Natural killer cell (primary cell): ENCODE data around the gene ATAD1. TPM values are rescaled to one million over a fixed set of nuclear protein-coding genes. Genes with fewer than 3 reads are reported as not detected.

Source experiments
- ATAC-seq, 3 donors: fragments of 150-1000 bp in 2 of 3; fragments of 200-7000 bp in 1 of 3; cut with Tn5 transposase; 1 replicate in 1 of 3; 2 replicates in 2 of 3; pipeline ENCODE4 v1.10.0; 2021; ENCODE audit warnings: mild to moderate bottlenecking in 2 of 3, moderate library complexity in 2 of 3
- DNase-seq, 2 donors: peaks; one replicate each; pipeline versions ENCODE4 v3.0.0 to v3.0.0-alpha.2; 2013 to 2021; ENCODE audit warnings: mixed read lengths in 1 of 2
- H3K27ac ChIP-seq: one replicate; pipeline ENCODE4 v1.5.1; 2013; ENCODE audit warnings: mild to moderate bottlenecking, low read length
- H3K27me3 ChIP-seq: one replicate; pipeline ENCODE4 v1.6.1; 2013; ENCODE audit warnings: low read length; ENCODE audit not compliant: control insufficient read depth, insufficient read depth
- H3K36me3 ChIP-seq: one replicate; pipeline ENCODE4 v1.6.1; 2013; ENCODE audit warnings: low read length; ENCODE audit not compliant: control insufficient read depth, insufficient read depth
- H3K4me1 ChIP-seq: one replicate; pipeline ENCODE4 v1.6.1; 2013; ENCODE audit warnings: low read length; ENCODE audit not compliant: control insufficient read depth, insufficient read depth
- H3K4me3 ChIP-seq: one replicate; pipeline ENCODE4 v1.5.1; 2013; ENCODE audit warnings: low read length
- H3K9me3 ChIP-seq: one replicate; pipeline ENCODE4 v1.6.1; 2013; ENCODE audit warnings: low read length; ENCODE audit not compliant: control insufficient read depth, insufficient read depth
- H3K27ac Mint-ChIP-seq, 2 donors: one replicate each; pipeline ENCODE4 v1.8.0; 2022; ENCODE audit warnings: mild to moderate bottlenecking in 2 of 2, mixed read lengths in 2 of 2, moderate library complexity in 1 of 2
- H3K27me3 Mint-ChIP-seq, 2 donors: one replicate each; pipeline ENCODE4 v1.8.0; 2022; ENCODE audit warnings: low read depth in 2 of 2, mixed read lengths in 2 of 2
- H3K36me3 Mint-ChIP-seq: one replicate; pipeline ENCODE4 v1.8.0; 2022; ENCODE audit warnings: mixed read lengths
- H3K4me1 Mint-ChIP-seq, 2 donors: one replicate each; pipeline ENCODE4 v1.8.0; 2022; ENCODE audit warnings: mixed read lengths in 2 of 2
- H3K4me3 Mint-ChIP-seq: one replicate; pipeline ENCODE4 v1.8.0; 2022; ENCODE audit warnings: mild to moderate bottlenecking, moderate library complexity, mixed read lengths
- H3K9me3 Mint-ChIP-seq, 2 donors: one replicate each; pipeline ENCODE4 v1.8.0; 2022; ENCODE audit warnings: mixed read lengths in 2 of 2
- WGBS: methylation state at CpG from one replicate; pipeline ENCODE4 v1.1.7; 2013; ENCODE audit warnings: missing lambda C conversion rate; ENCODE audit not compliant: insufficient coverage; 5-methylcytosine and 5-hydroxymethylcytosine counted together
- intact Hi-C: fragments of 100-400 bp; cut with micrococcal nuclease; formaldehyde crosslinking; loops from one replicate; pipeline ENCODE4 v1.14.2; 2022
- total RNA-seq, 4 donors: library from RNA; stranded (reverse); fragments of 120-200 nt in 1 of 4; gene quantifications; one replicate each; pipeline versions ENCODE4 v1.2.3 to v1.2.4, GENCODE V29; 2013 to 2022
- TF ChIP-seq, protein P1 (sequence below): fragments of 200-600 bp; IDR thresholded peaks from one replicate; pipeline ENCODE4 v1.8.0; 2022; ENCODE audit warnings: antibody characterized with exemption

Gene ATAD1
- total RNA-seq, 3 donors from 2014 or later (not counting 1 experiment from before 2014, with no cell fraction given): 37.5 to 55.2 (median 43.0) TPM

DNA sequence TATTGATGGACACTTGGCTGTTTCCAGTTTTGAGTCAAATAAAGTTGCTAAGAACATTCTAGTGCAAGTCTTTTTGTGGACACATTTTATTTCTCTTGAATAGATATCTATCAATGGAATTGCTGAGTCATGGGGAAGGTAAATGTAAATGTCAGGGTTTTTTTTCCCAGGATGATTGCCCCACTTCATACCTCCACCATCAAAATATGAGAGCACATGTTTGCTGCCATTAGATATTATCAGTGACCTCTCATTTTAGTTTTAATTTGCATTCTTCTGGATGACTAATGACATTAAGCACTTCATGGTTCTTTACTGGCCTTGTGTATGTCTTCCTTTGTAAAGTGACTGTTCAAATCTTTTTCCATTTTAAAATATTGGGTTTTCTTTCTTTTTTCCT lies 112.7 kb downstream of the ATAD1 start:
- no peaks in the 10 kb centered on the region for H3K9me3 ChIP-seq
- no peaks in the 10 kb centered on the region for H3K4me1 ChIP-seq
- H3K4me3 ChIP-seq: no peak overlapping the region
- no peak overlapping the region for H3K27ac ChIP-seq
- peaks cover 0 to 2% of the 10 kb centered on the region in 2 donors for H3K27me3 Mint-ChIP-seq
- no peak for ATAC-seq
- no peak overlapping the region for H3K27ac Mint-ChIP-seq
- H3K36me3 Mint-ChIP-seq: no peaks in the 10 kb centered on the region
- TF ChIP-seq, protein P1, sequence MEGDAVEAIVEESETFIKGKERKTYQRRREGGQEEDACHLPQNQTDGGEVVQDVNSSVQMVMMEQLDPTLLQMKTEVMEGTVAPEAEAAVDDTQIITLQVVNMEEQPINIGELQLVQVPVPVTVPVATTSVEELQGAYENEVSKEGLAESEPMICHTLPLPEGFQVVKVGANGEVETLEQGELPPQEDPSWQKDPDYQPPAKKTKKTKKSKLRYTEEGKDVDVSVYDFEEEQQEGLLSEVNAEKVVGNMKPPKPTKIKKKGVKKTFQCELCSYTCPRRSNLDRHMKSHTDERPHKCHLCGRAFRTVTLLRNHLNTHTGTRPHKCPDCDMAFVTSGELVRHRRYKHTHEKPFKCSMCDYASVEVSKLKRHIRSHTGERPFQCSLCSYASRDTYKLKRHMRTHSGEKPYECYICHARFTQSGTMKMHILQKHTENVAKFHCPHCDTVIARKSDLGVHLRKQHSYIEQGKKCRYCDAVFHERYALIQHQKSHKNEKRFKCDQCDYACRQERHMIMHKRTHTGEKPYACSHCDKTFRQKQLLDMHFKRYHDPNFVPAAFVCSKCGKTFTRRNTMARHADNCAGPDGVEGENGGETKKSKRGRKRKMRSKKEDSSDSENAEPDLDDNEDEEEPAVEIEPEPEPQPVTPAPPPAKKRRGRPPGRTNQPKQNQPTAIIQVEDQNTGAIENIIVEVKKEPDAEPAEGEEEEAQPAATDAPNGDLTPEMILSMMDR: no peak
- intact Hi-C loops: no loop called here
- H3K36me3 ChIP-seq: no peaks in the 10 kb centered on the region
- no peaks in the 10 kb centered on the region for H3K9me3 Mint-ChIP-seq
- no peak overlapping the region for H3K4me3 Mint-ChIP-seq
- H3K27me3 ChIP-seq: no peaks in the 10 kb centered on the region
- H3K4me1 Mint-ChIP-seq: no peaks in the 10 kb centered on the region
- no peak for DNase-seq

DNA sequence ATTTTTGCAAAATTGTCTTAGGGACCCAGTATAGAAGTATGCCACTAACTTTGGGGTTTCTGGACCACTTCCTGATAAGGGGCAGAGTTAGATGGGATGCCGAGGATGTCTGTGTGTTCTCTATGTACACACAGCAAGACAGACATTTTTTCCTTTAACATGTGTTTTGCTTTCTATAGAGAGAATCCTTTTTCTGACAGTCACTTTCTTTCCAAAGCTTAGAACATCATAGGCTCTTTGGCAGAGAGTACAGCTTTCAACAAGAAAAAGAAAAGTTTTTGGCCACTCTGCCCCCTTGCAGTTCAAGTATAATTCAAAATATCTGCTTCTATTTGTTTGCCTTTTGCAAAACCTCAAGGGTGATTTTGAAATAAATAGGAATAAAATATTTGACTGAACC lies 114.3 kb downstream of the ATAD1 start:
- no peaks in the 10 kb centered on the region for H3K36me3 Mint-ChIP-seq
- no peaks in the 10 kb centered on the region for H3K9me3 Mint-ChIP-seq
- no peak overlapping the region for H3K27ac Mint-ChIP-seq
- intact Hi-C loops: no loop called here
- Histone ChIP-seq H3K4me3 (no peak overlapping the region), H3K36me3 (no peaks in the 10 kb centered on the region), H3K27me3 (no peaks in the 10 kb centered on the region), H3K4me1 (no peaks in the 10 kb centered on the region), H3K27ac (no peak overlapping the region), H3K9me3 (no peaks in the 10 kb centered on the region)
- H3K27me3 Mint-ChIP-seq: peaks cover 1 to 2% of the 10 kb centered on the region in 2 donors
- no peak overlapping the region for H3K4me3 Mint-ChIP-seq
- no CpG with 5 or more reads among the region's 1 CpG for WGBS
- TF ChIP-seq, protein P1: no peak
- no peak for ATAC-seq
- H3K4me1 Mint-ChIP-seq: no peaks in the 10 kb centered on the region
- DNase-seq: no peak

DNA sequence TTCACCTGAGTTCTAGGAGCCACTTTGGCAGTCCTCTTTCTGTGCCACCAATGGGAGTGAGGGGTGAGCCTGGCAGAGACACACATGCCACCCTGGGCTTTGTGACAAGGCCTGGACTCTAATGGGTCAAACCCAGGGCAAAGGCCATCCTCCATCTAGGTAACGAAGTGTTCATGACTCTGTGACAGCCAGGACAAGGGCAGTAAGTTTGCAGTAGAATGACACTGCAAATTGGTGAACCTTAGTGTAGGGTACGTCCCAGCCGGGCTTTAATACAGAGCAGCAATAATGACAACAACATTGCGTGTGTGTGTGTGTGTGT lies 115.1 kb downstream of the ATAD1 start:
- no peaks in the 10 kb centered on the region for H3K4me1 Mint-ChIP-seq
- Histone ChIP-seq H3K9me3 (no peaks in the 10 kb centered on the region), H3K36me3 (no peaks in the 10 kb centered on the region), H3K27ac (no peak overlapping the region), H3K27me3 (no peaks in the 10 kb centered on the region), H3K4me1 (no peaks in the 10 kb centered on the region), H3K4me3 (no peak overlapping the region)
- 90% methylated on average over 4 of the region's 4 CpGs for WGBS
- ATAC-seq: no peak
- no peak overlapping the region for H3K27ac Mint-ChIP-seq
- TF ChIP-seq, protein P1: no peak
- H3K27me3 Mint-ChIP-seq: peaks cover 2 to 7% of the 10 kb centered on the region in 2 donors
- H3K4me3 Mint-ChIP-seq: no peak overlapping the region
- no peaks in the 10 kb centered on the region for H3K36me3 Mint-ChIP-seq
- intact Hi-C loops: no loop called here
- H3K9me3 Mint-ChIP-seq: no peaks in the 10 kb centered on the region
- no peak for DNase-seq

DNA sequence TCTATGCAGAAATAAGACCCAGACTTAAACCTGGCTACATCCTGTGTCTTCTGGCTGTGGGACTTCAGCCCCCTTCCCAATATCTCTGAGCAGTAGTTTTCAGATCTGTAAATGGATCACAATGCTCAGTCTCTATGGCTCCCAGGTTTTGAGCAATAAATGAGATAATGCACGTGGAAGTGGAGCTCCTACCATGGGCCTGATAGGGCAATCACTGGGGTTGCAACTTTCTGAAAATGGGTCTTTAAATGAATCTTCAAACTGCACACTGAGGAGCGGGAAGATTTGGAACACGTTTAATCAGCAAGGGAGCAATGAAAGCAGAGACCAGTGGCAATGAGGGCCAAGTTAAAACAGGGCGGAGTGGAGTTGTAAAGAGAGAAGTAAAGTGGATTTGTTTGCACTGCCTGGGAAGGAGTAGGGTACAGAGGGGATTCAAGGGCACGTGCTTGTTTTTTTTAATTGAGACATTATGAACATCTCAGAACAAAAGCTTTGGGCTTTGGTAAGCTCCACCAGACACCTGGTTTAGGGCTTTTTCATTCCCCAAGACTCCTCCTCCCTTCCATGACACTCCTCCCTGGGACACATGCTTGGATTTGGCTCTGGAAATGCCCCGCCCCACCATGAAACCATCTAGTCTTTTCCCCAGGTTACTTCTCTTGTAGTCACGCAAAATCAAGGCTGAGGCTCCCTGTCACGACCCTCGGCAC lies 115.6 kb downstream of the ATAD1 start:
- no peaks in the 10 kb centered on the region for H3K9me3 Mint-ChIP-seq
- no peaks in the 10 kb centered on the region for H3K36me3 Mint-ChIP-seq
- intact Hi-C loops: no loop called here
- Histone ChIP-seq H3K27me3 (no peaks in the 10 kb centered on the region), H3K9me3 (no peaks in the 10 kb centered on the region), H3K36me3 (no peaks in the 10 kb centered on the region), H3K4me3 (no peak overlapping the region), H3K4me1 (no peaks in the 10 kb centered on the region), H3K27ac (no peak overlapping the region)
- H3K4me1 Mint-ChIP-seq: no peaks in the 10 kb centered on the region
- TF ChIP-seq, protein P1: no peak
- H3K27me3 Mint-ChIP-seq: peaks cover 2 to 8% of the 10 kb centered on the region in 2 donors
- no peak overlapping the region for H3K4me3 Mint-ChIP-seq
- no peak overlapping the region for H3K27ac Mint-ChIP-seq
- no peak for ATAC-seq
- DNase-seq: no peak
- WGBS: 87% methylated on average over 9 of the region's 9 CpGs
